Measurements from ENCODE around the gene RGS18.
"Not testable (repeated sequence)": the region's sequence is repeated elsewhere in the genome, so short reads cannot be mapped to it uniquely, and the experiment has no call there.

The RGS18 gene

GRCh38 chr1:192167911-192168700, 9.8 kb downstream of the RGS18 start:
- no peak for DNase-seq

DNA sequence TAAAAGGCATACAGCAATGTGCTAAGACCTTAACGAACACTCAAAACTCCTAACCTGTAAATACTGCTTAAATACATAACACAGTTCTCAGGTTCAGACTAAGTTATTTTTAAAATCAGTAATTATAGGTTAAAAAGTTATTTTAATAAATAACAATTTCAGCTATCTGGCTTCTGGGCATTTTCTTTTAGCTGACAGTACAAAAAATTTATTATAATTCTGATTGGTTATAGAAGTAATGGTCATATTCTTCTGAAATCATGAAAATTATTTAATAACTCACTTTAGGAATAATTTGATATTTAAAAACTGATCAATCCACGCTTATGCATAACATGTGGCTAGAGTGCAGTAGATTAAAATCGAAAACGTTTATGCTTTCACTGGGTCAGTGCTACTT, 10.7 kb downstream of the RGS18 start:
- DNase-seq = no peak

DNA sequence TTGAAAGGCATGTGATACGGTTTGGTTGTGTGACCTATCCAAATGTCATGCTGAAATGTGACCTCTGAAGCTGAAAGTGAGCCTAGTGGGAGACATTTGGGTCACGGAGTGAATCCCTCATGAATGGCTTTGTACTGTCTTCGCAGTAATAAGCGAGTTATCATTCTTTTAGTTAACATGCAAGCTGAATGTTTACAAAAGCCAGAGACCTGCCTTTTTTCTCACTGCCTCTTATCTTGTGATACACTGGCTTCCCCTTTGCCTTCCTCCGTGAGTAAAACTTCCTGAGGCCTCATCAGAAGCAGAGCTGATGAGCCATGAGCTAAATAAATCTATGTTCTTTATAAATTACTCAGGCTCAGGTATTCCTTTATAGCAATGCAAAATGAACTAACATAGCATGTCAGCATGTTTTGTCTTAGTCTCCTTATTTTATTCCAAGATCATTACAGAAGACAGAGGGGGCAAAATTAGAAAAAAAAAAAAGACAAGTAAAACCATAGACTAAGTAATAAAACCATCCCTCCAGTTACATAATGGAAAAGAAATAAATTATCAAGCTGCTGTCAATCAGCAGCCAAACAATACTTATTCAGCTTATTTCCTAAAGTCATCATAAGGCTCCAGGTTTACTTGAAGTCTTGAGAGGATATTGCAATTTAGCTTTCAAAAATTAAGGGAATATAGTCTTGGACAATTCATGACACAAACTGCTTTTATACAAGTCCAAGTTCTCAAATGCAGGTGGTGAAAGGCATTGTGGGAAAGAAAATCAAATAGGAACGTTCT, 12.1 kb downstream of the RGS18 start:
- no peak for DNase-seq

DNA sequence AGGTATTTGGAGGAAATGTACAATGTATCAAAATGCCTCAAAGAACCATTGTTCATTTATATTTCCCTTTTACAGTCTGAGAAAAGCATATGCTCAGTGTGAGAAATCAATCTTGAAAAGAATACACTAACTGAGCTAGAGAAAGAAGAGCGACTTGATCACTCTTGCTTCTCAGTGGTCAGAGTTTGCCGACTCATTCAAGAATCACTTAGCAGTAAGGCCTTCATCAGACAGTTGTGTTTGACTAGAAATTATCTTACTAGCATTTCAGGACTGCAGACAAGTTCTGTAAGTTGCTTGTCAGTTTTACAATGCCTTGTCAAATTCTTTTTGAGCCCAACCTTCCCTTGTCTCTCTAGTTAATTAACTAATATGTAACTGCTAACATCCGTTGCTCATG, 12.9 kb downstream of the RGS18 start:
- no peak for DNase-seq

- DNase-seq = no peak
Observed at GRCh38 chr1:192175971-192176370, 17.7 kb downstream of the RGS18 start.

- DNase-seq = no peak
Observed at GRCh38 chr1:192183788-192184187, 25.5 kb downstream of the RGS18 start.

DNA sequence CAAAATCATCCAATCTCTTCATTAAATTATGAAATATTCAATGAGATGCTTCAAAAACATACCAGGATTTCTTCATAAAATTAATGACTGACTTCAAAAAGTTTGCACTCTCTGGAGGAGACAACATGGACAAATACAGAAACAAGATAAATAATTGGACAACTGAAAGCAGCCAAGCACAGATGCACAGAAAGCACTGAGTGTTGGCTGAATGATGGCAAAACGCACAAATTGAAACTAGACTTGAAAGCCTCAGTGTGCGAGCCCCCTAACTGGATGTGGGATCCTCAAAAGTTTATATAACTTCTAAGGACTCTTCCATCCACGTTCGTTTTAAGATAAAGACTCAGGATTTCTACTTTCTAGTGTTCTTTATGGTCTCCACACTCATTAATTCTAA, 27.9 kb downstream of the RGS18 start:
- no peak for DNase-seq

DNA sequence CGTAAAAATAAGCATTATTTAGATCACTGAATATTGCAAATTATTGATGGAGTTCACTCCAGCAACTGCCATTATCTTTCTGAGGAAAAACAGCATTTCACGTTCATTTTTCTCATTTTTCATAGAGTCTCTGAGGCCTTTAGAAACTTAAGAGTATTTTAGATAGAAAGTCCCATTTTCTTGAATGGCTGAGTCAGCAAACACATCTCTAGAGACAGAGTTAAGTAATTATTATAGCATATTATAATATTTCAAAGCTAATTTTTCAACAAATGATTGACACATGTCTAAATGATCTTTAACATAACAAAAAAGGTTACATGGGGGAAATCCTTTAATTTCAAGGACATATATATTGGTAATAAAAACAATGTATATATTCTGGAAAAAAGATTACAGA, 31.8 kb downstream of the RGS18 start:
- DNase-seq = no peak

DNA sequence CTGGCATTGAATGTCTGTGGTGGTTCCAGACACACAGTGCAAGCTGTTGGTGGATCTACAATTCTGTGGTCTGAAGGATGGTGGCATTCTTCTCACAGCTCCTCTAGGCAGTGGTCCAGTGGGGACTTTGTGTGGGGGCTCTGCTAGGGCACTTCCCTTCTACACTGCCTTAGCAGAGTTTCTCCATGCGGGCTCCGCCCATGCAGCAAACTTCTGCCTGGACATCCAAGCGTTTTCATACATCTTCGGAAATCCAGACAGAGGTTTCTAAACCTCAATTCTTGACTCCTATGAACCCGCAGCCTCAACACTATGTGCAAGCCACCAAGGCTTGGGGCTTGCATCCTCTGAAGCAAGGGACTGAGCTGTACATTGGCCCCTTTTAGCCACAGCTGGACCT, 43.0 kb downstream of the RGS18 start:
- no peak for DNase-seq

- no peak for DNase-seq
Observed at GRCh38 chr1:192224396-192224795, 66.1 kb downstream of the RGS18 start.

DNA sequence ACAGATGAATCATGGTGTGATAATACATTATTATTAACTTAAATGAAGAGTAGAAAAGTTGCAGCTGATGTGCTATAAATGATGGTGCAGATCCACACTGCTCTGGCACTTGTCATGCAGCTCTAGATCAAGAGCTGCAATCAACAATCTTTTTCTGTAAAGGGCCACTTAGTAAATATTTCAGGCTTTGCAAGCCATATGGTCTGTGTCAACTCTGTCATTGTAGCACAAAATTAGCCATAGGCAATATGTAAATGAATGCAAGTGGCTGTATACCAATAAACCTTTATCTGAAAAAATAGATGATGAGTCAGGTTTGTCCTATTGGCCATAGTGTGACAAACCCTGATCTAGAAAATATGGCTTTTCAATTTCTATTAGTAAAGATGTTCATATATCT, 66.6 kb downstream of the RGS18 start:
- DNase-seq = no peak

- no peak for DNase-seq
Observed at GRCh38 chr1:192225266-192225665, 67.0 kb downstream of the RGS18 start.

GRCh38 chr1:192225703-192226102, 67.4 kb downstream of the RGS18 start:
- DNase-seq = no peak

DNA sequence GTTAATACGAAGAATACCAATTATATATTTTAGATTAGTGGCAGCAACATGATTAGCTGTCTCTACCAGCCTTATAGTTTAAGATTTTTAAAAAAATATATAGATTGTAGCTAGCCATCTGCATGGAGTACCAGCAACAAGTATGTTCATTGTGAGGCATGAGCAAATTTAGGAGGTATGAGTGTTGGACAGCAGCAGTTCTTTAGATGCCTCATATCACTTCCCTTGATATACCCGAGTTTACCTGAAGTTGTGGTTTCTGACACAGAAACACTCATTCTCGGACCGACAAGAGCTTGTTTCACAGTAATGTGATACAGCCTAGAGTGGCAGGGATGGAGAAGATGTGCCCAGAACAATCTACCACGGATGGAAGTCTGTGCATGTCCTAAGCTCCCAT, 69.1 kb downstream of the RGS18 start:
- no peak for DNase-seq

DNA sequence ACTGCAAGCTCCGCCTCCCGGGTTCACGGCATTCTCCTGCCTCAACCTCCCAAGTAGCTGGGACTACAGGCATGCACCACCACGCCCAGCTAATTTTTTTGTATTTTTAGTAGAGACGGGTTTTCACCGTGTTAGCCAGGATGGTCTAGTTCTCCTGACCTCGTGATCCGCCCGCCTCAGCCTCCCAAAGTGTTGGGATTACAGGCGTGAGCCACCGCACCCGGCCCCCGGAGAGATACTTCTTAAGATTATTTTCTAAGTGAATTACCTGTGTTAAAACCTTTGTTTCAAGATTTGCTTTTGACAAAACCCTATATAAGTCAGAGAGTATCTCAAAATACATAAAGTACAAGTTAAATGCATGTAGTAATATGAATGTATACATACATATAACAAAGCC, 69.7 kb downstream of the RGS18 start:
- DNase-seq = not testable (repeated sequence)

GRCh38 chr1:192232817-192233417, 74.7 kb downstream of the RGS18 start:
- DNase-seq = no peak

- DNase-seq = no peak
Observed at GRCh38 chr1:192235127-192235526, 76.9 kb downstream of the RGS18 start.

Data from CD4-positive, alpha-beta T cell treated with Interleukin-1 beta for 1 hour (primary cell).